Hindlimb muscle (tissue), 1 donor: ENCODE measurements around the gene RFTN1. TPM values are rescaled to one million over a fixed set of nuclear protein-coding genes. Genes with fewer than 3 reads are reported as not detected.
A peak's percentile ranks its signal among the peaks of the same experiment; 100 is the strongest.

ENCODE experiments used
- DNase-seq: peaks from one replicate; pipeline ENCODE4 v3.0.0-alpha.2; 2013
- polyA plus RNA-seq: library from polyadenylated mRNA; unstranded; fragments of 120-200 nt; gene quantifications from one replicate; pipeline ENCODE4 v1.2.1, GENCODE V29; 2013; ENCODE audit not compliant: insufficient read length

RFTN1 gene
- polyA plus RNA-seq, 1 donor, result 22.2 TPM

DNA sequence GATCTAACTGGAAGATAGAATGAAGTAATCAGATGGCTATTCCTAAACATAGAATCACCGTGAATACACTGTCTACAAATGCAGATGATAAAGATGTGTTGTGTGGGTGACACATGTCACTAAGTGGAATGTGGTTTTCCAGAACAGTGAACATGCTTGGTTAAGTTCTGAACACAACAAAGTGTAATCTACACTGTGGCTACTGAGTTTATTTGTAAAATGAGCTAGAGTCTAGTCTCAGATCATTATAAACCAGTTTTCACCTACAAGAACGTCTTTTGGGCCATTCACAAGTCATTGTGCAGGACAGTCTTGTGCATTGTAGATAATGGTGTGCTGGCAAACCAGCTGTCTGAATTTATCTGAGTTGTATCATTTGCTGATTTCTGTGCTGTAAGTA is 213.2 kb downstream of the RFTN1 start:
- no peak for DNase-seq

DNA sequence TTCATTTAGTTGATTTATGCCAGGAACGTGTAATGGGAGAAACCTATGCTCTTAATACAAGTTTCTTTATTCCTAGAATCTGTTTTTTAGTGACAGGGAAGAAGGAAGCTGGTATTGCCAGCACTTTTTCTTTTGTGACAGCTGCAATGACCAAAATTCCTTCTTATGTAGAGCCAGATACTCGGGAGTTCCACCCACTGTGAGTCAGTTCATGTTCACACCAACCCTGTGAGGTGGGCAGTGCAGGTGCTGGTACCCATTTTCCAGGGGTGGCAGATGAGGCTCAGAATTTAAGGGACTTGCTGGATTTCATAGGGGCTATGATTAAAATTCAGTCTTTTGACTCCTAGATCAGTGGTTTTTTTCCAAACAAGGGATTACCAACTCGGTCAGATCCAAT is 213.8 kb downstream of the RFTN1 start:
- DNase-seq, result no peak

DNA sequence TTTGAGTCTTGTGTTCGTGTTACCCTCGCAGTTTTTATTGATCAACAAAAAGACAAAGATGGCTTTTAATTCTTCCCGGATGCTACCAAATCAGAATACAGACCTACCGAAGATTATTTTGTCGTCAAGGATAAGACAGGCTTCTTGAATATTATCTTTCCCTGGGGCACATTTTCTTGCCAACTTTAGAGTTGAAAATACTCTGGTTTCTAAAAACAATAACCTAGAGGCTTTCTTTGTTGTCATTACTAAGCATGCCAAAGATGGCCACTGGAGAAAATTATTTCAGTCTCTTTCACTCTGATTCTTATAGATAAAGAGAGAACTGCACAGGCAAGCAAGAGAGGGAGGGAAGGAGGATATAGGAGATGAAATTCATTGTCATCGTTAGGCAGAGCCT is 214.6 kb downstream of the RFTN1 start:
- no peak for DNase-seq

DNA sequence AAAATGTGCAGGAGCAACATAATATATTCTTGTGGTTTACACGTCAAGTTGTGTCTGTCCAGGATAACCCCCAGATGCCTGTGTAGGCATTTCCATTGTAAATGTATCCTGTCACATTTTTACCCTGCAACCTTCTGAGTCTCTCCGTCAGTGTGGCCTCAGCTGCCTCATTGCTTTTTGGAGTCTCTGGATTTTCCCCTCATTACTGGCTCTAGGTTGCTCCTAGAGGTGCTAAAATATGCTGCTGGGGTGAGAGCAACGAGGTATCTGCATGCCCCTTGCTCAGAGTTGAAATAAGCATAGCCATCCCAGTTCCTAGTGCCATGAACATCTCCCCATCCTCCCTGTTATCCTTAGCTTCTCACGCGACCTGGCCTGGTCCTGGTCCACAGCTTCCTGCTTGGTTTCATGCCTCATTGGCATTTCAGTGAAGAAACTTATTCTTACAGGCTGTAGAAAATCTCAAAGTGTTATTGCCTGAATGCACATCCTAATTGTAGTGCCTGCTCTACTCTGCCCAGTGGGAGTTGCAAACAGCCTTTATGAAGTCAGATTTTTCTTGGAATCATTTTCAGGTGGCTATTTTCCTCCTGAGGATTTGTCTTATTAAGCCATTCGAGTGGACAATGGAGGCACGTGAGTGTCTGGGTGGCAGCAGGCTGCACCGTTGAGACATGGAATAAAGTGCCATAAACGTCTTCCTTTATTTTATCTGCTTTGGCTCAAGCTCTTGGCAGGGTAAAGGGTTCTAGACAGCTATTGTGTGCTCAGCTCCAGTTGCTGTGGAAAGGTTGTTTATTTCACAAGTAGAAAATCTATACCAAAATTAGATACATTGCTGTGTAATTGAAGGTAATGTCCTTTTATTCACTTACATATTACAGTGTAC is 215.3 kb downstream of the RFTN1 start:
- DNase-seq, result no peak

DNA sequence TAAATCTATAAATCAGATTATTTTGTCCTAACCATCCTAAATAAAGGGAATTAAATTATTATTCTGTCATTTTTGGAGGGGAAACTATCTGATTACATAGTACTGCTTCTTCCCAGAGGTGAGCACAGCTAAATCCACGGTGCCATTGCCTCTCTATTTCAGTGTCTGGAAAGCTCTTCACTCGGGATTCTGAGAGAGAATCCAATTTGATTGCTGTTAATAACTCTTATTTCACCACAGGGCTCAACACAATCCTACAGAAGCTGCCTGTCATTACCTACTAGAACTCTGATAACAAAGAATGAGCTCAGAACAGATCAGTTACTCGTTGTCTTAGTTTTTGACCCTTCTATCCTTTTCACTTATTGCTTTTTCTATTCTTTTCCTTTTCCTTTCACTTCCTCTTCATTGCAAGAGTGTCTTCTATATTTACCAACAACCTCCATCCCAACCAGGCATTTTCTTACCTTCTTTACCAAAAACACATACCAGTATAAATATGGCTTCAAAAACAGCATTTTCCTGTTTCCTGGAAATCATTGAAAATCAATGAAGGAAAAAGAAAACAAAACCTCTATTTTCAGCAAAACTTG is 218.1 kb downstream of the RFTN1 start:
- no peak for DNase-seq

DNA sequence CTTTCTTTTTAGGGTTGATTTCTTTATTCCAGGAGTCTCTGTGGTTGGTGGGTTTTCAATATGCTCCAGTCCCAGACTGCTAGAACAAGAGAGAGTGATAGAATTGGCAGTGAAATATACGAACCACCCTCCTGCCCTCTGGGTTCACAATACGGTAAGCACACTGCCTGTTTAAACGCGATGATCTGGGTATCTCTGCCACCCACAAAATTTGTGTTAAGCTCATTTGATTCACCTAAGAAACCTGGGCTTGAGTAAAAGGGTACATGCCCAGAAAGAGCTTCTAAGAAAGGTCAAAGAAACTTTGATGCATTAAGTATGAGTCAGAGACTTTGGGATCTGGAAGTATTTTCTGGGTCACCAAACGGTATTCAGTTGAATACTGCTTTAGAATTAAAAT is 218.7 kb downstream of the RFTN1 start:
- DNase-seq, result no peak

DNA sequence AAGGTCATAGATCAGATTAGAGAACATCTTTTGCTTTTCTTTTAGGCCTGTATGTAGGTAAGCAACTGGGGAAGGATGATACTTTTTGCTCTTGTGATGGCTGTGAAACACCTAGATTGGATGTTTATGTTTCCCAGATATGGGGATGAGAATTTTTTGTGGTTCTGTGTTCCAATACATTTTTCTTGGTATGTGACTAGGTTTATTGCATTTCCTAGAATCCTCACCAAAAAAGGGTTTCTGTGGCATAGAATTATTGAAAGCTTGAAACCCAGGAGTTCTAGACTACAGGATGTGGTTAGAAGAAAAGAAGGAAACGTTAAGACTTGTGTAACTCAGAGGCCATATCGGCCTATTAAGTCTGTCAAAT is 222.7 kb downstream of the RFTN1 start:
- no peak for DNase-seq

DNA sequence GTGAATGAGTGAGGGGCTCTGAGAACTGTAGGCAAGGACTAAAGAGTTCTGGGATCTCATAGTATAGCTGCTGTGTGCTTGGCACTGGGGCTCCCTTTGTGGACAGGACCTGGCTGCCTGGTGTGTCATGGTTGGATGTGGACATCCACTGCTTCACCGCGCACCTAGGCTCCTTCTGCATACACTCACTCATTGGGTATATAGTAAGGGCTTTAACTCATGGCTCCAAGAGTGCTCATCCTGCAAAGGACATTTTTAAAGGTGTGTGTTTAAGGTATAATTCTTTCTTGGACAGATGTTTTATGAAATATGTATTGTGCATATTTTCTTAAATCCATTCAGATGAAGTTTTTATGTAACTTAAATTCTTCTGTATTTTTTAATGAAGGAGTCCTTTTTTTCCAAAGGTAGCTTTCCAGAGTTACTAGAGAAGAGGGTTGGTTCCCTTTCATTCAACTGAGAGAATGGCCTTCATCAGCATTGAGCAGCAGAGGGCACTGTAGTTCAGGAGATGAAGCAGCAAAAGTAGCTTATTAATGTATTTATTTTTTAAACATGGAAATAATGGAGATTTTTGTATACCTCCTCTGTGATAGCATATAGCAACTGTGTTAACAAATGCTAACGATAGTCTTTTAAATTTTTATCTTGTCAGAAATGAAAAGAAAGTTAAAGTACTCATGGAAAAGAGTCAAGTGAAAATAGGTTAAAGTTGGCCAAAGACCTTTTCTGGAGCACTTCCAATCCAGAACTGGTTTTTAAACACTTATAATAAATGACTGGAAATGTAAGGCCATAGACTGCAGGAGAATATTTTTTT is 223.3 kb downstream of the RFTN1 start:
- DNase-seq, result peak; percentile 54

DNA sequence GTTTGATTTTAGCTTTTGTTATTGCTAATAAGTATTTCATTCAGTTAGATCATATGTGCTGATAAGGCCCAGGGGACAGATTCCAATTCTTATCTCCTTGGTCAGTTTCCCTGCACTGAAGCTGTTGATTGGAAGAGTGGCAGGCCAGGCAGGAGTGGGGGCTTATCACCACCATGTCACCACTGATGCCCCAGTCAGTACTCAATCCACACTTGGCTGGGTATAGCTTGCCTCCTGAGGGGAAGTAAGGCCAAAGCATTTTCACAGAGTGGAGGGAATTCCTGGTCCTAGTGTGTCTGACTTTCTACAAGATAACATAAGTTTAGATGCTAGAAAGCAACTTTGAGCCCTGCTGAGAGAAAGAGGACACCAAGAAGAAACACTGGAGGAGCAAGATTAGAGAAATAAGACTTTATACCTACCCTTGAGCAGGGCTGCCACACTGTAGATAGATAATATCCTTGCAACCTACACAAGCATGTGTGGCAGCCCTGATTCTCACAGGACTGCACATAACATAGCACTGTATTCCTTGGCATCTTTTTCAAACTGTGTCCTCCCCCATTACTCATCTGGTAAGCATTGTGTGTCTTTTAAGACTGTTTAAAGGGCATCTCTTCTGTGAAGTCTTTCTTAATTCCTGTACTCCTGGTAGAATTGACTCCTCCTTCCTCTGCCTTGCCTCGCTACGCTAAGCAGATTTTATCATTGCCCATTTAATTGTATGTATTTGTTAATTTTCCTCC is 224.2 kb downstream of the RFTN1 start:
- no peak for DNase-seq

DNA sequence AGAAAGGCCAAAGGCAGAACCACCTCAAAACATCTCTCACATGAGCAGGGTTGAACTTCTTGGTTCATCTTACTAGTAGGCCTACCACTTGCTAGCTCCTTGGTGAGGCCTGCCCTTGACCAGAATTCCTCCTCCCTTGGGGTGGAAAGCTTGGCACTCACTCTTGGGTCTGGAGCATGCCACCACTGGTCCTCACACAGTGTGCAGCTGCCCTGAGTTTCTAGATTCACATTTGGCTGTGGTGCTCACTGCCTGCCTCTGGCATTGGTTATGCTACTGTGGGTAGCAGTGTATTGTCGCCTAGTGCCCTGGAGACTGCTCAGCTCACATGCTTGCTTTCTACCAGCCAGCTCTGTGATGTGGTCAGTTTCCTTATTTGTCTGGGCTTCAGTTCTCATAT is 224.8 kb downstream of the RFTN1 start:
- DNase-seq, result no peak

DNA sequence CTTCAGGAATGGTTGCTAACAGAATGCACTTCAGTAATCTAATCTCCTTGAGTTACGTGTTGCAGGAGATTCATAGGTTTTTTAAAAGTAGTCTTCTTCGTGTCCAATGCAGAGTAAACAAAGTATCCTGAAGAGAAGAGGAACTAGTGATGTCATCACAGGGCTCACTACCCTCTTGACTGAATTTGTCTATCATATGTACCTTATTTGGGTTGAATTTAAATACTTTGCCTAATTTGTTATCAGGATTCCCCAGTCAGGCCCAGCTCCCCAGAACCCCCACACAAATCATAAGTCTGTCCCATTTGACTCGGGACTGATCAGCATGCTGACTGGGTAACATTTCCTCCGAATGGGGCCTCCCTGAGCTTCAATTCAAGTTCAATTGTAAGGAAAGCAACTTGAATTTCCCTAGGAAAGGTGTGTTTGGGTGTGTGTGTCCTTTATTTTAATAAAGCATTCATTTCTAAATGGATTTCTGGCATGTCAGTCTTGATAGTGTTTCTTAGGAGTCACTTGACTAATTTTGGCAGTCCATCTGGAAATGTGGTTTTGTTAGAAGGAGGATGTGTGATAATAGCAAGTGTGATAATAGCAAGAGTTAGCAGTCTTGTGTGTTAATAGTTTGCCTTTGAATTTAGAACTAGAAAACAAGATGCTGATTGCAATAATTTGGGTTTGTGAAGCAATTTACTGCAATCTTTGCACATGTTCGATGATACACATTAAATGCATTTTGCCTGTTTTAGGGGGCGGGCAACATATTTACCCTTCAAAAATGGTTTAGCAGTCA is 226.6 kb downstream of the RFTN1 start:
- DNase-seq, result no peak

DNA sequence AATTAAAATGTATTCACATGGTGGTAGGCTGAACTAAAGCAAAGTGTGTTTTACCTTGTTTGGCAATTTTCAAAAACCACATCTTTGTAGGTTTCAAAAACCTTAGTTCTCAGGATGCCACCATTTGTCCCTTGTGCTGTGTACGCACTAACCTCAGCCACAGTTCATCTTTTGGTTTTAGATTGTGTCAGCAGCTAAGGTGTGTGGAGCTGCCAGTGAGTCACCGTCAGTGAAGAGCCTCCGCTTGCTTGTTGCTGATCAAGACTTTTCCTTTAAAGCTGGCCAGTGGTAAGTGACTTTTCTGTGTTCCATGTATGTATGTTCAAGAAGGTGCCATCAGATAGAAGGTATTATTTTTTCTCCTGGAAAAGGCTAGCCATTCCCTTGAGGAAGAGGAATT is 227.3 kb downstream of the RFTN1 start:
- no peak for DNase-seq

DNA sequence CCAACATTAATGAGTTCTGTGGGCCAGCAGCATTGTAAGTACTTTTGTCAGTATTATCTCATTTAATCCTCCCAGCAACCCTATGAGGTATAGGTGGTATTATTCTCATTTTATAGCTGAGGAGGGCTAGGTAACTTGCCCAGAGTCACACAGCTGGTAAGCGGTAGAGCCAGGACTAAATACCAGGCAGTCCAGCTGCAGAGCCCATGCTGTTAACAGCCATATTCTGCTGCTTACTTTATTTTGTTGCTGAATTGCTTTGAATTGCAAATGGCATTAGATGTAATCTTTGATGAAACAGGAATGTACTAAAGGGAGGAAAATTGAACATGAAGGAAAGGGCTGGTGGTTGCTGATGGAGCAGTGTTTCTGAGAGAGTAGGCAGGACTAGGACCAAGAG is 228.9 kb downstream of the RFTN1 start:
- no peak for DNase-seq

DNA sequence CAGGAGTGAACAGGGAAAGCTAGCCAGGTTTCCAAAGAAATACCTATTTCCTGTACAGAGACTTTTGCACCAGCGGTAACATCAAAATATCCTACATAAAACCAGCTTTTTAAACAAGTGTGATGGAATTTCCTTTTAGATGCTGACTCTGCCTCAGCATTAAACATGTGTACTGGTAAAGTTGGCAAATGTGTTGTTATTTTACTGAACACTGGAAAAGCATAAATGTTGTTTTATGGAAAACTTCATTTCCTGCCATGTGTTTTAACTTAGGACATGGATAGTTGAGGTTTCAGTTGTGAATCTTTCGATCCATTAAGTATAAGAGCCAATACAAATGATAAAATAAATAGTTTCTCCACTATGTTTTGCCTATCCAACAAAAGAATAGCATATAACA is 232.8 kb downstream of the RFTN1 start:
- DNase-seq, result no peak

DNA sequence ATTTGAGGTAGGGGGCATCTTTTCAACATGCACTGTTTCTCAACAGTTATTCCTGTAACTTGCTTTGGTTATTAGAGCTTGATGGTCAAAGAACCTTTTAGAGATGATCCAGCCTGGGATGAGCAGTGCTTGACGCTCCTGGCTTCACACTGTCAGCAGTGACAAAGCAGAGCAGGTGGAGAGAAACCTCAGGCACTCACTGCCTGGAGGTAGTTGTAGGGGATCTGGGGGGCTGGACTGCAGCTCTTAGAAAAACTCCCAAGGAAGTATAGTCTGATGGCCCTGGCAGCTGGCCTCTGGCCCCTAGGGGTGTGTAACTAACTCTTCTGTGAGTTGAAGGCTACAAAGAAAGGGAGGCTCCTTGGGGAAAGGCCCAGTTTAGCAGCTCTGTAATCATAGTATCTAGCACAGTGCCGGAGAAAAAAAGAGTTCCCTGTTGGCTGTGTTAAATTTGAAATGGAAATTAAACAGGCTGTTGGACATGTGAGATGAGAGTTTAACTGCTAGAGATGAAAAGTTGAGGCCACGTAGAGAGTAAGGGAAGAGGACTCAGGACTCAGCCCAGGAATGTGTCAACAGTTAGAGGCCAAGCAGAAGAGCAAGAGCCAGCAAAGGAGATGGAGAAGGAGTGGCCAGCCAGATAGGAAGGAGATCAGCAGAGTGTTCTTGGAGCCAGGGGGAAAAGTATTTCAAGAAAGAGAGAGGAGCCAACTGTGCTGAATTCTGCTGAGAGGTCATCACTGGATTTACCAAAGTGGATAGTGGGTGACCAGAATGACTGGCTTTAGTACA is 234.3 kb downstream of the RFTN1 start:
- DNase-seq, result no peak

DNA sequence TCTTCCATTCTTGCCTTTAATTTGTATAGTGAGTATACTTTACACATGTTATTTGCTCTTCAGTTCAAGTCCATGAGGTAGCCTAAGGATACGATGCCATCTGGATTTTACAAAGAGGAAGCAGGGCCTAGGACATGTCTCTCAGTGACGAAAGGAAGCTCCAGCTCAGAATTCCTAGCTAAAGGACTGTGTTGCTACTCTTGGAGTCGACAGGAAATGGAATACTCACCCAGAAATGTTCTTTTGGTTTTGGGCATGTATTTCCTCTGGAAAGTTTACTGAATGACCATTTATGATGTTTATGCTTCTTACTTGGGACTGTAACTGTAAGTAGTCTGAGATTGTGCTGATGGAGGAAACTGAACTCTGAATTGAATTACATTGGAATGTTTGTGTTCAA is 236.0 kb downstream of the RFTN1 start:
- no peak for DNase-seq

DNA sequence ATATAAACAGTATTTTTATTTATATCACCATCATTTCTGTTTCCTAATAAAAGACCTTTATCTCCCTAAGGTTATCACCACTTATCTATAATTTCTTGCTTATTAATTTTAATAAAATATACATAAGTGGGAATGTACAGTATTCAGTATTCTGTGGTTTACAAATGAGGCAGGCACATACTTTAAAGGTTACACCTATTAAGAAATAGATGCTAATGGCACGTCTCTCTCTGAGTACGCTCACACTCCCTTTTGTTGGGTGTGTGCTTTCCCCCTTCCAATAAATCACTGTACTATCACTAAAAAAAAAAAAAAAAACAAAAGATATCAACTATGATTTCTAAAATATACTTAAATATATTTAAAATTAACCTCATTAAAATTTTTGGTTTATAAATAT is 239.6 kb downstream of the RFTN1 start:
- no peak for DNase-seq

DNA sequence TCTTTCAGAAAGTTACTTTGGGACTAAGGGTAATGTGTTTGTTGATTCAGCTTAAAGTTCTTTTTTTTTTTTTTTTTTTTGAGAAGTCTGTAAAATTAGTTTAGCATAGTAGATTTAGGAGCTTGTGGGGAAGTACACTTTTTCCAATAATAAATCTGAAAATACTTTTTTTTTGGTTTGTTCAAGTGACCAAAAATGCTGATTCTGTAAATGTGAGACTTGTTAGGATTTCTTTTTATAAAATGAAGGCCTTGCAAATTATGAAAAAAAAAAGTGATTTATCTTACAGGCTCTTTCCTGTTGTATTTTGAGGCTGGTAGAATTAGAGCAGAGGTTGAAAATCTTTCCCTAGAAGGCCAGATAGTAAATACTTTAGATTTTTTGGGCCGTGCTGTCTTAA is 240.9 kb downstream of the RFTN1 start:
- DNase-seq, result no peak

DNA sequence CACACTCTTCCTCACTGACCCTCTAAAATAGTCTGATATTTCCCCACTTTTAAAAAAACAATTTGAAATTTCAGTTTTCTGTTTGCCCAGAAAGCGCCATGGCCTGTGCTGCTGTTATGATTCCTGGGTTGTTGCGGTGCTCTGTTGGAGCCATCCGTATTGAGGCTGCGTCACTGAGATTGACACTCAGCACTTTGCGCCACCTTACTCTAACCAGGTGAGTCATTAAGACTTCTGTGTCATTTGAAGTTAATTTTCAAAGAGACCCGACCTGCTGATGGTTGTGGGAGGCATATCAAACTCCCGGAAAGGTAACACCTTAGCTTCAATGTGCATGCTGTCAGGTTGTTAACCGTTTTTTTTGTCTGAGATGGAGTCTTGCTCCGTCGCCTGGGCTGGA is 242.6 kb downstream of the RFTN1 start:
- no peak for DNase-seq

DNA sequence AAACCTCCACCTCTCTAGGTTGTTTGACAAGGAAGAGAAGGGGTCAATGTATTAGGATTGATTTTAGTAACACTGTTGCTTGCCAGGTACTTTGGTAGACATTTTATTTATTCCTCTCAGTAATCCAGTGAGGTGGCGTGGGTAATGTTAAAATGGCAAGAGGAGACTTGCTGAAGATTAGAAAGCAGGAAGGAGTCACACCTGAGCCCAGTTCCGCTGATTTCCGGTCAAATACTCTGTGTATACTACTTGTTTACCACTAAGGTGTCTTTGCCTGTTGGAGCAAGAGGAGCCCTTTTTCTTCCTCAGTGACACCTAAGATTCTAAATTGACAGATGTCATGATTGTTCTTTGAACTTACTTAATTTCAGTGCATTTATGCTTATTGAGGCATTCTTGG is 246.8 kb downstream of the RFTN1 start:
- no peak for DNase-seq
